NCI-H748 (cell line): ENCODE results near the gene FGF2.
"Not testable (repeated sequence)": the region's sequence is repeated elsewhere in the genome, so short reads cannot be mapped to it uniquely, and the experiment has no call there.

Source experiments
- DNase-seq: peaks from one replicate; lab custom pipeline; 2025; ENCODE audit not compliant: unreplicated experiment; lab: John Stamatoyannopoulos, UW

FGF2 gene

DNA sequence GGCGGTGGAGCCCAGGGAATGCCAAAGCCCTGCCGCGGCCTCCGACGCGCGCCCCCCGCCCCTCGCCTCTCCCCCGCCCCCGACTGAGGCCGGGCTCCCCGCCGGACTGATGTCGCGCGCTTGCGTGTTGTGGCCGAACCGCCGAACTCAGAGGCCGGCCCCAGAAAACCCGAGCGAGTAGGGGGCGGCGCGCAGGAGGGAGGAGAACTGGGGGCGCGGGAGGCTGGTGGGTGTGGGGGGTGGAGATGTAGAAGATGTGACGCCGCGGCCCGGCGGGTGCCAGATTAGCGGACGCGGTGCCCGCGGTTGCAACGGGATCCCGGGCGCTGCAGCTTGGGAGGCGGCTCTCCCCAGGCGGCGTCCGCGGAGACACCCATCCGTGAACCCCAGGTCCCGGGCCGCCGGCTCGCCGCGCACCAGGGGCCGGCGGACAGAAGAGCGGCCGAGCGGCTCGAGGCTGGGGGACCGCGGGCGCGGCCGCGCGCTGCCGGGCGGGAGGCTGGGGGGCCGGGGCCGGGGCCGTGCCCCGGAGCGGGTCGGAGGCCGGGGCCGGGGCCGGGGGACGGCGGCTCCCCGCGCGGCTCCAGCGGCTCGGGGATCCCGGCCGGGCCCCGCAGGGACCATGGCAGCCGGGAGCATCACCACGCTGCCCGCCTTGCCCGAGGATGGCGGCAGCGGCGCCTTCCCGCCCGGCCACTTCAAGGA is at the start of gene FGF2:
FGF2 (plus strand) TSS at position 279 of the 705 bp plus-strand sequence; CDS start at position 623, 344 bp downstream.
- peak; percentile 33 for DNase-seq

DNA sequence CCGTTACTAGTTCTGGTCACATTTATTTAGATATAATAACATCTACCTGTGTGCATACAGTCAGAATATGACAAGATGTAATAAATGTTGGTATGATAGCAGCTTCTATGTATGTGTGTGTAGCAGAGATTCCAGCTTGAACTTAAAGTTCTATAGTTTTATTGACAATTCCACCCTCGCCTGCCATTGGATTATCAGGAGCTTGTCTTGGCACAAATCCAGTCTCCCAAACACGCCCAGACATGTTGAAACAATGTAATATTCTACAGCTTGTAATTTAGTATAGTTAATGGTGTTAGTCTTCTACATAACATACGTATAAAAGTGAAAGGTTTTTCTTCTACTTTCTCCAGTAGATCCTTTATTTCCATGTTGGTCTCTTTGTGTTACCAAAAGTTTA is 49.7 kb upstream of the FGF2 start:
- peak; percentile 61 for DNase-seq

GRCh38 chr4:122777846-122778673 is 48.6 kb upstream of the FGF2 start:
- DNase-seq: no peak

- no peak for DNase-seq
Observed at GRCh38 chr4:122781486-122781885, 45.1 kb upstream of the FGF2 start.

GRCh38 chr4:122783301-122784215 is 43.1 kb upstream of the FGF2 start:
- no peak for DNase-seq

GRCh38 chr4:122784261-122784660 is 42.4 kb upstream of the FGF2 start:
- no peak for DNase-seq

GRCh38 chr4:122785099-122785498 is 41.5 kb upstream of the FGF2 start:
- no peak for DNase-seq

DNA sequence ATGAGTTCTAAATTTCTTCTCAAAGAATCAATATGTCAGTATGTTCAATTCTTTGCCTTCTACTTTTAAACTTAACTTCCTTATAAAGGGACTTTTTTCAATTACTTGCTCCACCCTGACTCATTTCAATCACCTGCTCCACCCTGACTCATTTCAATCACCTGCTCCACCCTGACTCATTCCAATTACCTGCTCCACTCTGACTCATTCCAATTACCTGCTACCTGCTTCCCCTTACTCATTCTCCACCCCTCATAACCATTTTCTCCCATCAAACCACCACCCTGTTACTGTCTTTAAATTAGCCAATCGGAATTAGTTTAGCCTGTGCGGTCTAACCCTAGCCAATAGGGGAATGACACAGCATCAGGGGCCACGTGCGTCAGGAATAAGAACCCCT is 40.3 kb upstream of the FGF2 start:
- DNase-seq: not testable (repeated sequence)

DNA sequence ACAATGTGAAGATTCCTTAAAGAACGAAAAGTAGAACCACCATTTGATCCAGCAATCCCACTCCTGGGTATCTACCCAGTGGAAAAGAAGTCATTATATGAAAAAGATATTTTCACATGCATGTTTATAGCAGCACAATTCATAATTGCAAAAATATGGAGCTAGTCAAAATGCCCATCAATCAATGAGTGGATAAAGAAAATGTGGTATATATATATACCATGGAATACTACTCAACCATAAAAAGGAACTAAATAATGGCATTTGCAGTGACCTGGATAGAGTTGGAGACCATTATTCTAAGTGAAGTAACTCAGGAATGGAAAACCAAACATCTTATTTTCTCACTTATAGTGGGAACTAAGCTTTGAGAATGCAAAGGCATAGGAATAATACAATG is 39.7 kb upstream of the FGF2 start:
- DNase-seq: not testable (repeated sequence)

GRCh38 chr4:122787940-122788339 is 38.7 kb upstream of the FGF2 start:
- no peak for DNase-seq

DNA sequence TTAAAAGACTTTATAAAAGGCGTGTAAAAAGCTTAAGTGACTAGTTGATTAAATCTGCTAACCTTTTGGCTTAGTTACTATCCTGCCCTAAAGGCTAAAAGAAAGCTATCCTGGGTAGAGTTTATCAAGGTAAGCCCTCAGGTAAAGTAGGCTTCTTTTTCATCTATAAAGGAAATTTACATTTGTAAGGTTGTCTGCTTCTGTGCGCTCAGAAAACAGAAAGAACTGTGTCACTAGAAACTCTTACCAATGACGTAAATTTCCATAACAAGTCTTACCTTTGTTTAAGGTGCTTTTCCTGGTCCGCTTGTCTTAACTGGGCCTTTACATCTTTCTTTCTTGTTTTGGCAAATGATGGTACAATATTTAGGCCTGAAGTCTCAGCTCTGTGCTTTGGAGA is 37.7 kb upstream of the FGF2 start:
- no peak for DNase-seq

DNA sequence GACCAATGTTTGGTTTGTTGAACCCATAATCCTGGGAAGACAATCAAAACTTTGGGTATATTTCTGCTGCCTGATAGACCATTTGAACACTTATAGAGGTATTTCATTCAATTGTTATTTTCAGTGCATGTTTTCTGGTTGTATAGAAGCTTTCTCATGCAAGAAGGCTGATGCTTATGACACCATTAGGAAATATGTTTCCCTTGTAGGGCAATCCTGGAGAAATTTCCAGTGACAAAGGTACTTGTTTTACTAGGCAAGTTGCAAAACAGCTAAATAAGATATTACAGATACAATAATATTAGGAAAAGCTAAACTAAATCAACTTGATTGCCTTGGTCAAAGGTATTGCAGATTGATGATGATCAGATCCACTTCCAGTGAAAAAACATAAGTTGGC is 32.8 kb upstream of the FGF2 start:
- no peak for DNase-seq

GRCh38 chr4:122796801-122797404 is 29.7 kb upstream of the FGF2 start:
- DNase-seq: no peak

DNA sequence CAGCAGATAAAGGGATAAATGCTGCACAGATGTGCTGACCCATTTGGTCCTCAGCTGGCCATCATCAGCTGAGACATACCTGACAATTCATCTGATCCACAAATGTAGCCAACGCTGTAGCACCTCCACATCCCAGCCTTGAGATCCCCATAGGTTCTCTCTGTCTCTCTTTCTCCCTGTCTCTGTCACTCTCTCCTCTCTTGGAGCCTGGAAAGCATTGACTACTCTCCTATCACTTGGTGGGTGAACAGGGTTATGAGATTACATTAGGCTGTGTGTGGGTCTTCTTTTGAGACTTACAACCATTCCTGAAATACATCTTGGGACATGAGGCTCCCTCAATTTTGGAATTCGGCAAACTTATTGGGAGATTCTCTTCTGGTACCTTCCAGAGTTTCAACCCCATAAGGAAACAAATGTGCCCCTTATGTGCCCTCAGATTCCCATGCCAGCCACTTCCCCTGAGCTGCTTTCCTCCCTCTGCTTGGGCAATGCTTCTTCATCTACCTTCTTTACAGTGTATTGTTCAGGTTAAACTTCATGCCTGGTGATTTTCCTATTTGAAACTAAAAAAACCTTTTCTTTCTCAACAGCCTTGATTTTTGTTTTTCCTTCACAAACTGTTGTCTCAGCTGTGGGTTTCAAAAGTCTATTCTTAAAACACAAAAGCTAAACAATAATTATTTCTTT is 29.1 kb upstream of the FGF2 start:
- DNase-seq: no peak

DNA sequence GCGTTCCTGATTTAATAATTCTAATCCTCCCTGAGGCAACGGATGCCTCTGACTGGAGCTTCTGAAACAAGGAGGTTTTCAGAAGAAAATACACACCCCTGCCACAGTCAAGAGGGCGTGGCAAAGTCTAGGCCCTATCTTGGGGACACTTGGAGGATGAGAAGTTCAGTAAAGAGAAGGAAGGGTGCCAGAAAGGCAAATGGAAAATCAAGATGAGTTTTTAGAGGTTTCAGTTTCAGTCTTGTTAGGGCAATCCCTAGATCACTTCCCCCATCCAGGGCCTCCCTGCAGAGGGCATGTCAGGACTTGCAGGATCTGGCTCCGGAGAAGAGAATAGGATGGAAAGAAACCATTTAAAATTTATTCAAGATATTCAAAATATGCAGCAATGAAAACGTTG is 28.5 kb upstream of the FGF2 start:
- DNase-seq: peak; percentile 68

- no peak for DNase-seq
Observed at GRCh38 chr4:122798917-122799316, 27.7 kb upstream of the FGF2 start.

- no peak for DNase-seq
Observed at GRCh38 chr4:122803788-122804208, 22.8 kb upstream of the FGF2 start.

DNA sequence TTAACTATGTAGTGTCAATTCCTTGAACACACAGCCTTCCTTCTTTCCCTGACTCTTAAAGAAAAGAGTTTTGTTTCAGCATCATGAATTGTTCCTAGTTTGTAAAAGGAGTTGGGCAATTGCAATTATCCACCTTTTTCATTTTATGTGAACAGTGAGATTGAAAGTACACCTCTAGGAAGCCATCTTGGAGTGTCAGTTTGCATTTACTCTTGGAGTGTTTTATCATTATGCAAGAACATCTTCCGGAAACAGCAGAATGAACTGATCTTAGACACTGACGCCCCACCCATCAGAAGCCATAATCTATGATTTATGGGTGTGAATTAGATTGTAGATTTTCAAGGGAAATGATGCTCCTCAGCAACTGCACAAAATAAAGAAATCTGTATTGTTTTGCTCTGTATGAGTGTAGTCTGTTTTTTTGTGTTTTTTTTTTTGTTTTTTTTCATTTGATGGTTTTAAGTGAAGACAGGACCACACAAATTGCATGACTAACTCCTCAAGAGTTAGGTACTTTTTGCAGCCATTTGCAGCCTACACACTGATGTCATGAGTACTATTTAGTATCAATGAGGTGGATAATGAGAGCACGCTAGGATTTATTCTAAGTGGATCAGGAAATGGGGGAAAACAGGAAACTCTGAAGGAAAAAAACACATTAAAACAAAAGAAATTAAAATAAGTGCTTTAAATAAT is 19.5 kb upstream of the FGF2 start:
- no peak for DNase-seq

DNA sequence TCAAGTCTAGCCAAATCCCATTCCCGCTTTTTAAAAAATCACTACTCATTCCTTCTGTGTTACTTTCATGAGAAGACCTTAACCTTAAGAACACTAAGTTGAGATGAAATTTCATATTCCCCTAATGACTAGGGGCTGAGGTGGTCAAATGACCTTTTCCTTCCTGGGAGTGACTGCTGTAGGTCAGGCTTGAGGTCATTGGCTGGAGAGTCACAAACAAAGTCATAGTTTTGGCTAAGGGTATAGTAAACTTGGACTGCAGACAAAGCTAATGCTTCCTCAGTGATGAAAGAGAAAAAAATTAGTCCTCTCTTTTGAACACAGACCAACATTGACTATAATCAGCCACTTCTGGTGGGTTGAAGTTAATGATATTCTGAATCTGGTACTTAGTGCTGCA is 16.0 kb upstream of the FGF2 start:
- no peak for DNase-seq

DNA sequence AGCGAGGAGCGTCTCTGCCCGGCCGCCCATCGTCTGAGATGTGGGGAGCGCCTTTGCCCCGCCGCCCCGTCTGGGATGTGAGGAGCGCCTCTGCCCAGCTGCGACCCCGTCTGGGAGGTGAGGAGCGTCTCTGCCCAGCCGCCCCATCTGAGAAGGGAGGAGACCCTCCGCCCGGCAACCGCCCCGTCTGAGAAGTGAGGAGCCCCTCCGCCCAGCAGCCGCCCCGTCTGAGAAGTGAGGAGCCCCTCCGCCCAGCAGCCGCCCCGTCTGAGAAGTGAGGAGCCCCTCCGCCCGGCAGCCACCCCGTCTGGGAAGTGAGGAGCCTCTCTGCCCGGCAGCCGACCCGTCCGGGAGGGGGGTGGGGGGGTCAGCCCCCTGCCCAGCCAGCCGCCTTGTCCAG is 14.8 kb upstream of the FGF2 start:
- DNase-seq: not testable (repeated sequence)
